IPS DF 4.7 (cell line): Measurements from ENCODE around the gene TNFRSF13B.
"Not testable (repeated sequence)": the region's sequence is repeated elsewhere in the genome, so short reads cannot be mapped to it uniquely, and the experiment has no call there.

Experiments
- DNase-seq: peaks from one replicate; pipeline ENCODE4 v3.0.0-alpha.2; 2013; ENCODE audit warnings: low spot score; ENCODE audit errors: extremely low read depth

The TNFRSF13B gene

GRCh38 chr17:16926571-16927451, 45.1 kb downstream of the TNFRSF13B start:
- DNase-seq, result no peak

- DNase-seq, result no peak
Measured at GRCh38 chr17:16926061-16926511, 45.8 kb downstream of the TNFRSF13B start.

GRCh38 chr17:16925461-16926060, 46.4 kb downstream of the TNFRSF13B start:
- no peak for DNase-seq

GRCh38 chr17:16924696-16925440, 47.0 kb downstream of the TNFRSF13B start:
- DNase-seq, result no peak

- no peak for DNase-seq
Measured at GRCh38 chr17:16923904-16924695, 47.8 kb downstream of the TNFRSF13B start.

GRCh38 chr17:16923097-16923903, 48.6 kb downstream of the TNFRSF13B start:
- no peak for DNase-seq

GRCh38 chr17:16922386-16923096, 49.4 kb downstream of the TNFRSF13B start:
- DNase-seq, result no peak

- not testable (repeated sequence) for DNase-seq
Measured at GRCh38 chr17:16921451-16921850, 50.5 kb downstream of the TNFRSF13B start.

GRCh38 chr17:16920628-16921020, 51.3 kb downstream of the TNFRSF13B start:
- DNase-seq, result no peak

- peak; percentile 33 for DNase-seq
Measured at GRCh38 chr17:16919663-16920627, 52.0 kb downstream of the TNFRSF13B start.

GRCh38 chr17:16918443-16918842, 53.5 kb downstream of the TNFRSF13B start:
- DNase-seq, result no peak

- no peak for DNase-seq
Measured at GRCh38 chr17:16917671-16918394, 54.1 kb downstream of the TNFRSF13B start.

- no peak for DNase-seq
Measured at GRCh38 chr17:16916557-16916920, 55.4 kb downstream of the TNFRSF13B start.

- peak; percentile 28 for DNase-seq
Measured at GRCh38 chr17:16915752-16916556, 56.0 kb downstream of the TNFRSF13B start.

- no peak for DNase-seq
Measured at GRCh38 chr17:16913463-16913862, 58.5 kb downstream of the TNFRSF13B start.

- DNase-seq, result no peak
Measured at GRCh38 chr17:16912021-16912962, 59.6 kb downstream of the TNFRSF13B start.
